ENCODE results near the gene TAGLN3. TPM values are rescaled to one million over a fixed set of nuclear protein-coding genes. Genes with fewer than 3 reads are reported as not detected.

TAGLN3 gene
- polyA plus RNA-seq, 4 donors = 1.4 to 3.5 (median 2.2) TPM

DNA sequence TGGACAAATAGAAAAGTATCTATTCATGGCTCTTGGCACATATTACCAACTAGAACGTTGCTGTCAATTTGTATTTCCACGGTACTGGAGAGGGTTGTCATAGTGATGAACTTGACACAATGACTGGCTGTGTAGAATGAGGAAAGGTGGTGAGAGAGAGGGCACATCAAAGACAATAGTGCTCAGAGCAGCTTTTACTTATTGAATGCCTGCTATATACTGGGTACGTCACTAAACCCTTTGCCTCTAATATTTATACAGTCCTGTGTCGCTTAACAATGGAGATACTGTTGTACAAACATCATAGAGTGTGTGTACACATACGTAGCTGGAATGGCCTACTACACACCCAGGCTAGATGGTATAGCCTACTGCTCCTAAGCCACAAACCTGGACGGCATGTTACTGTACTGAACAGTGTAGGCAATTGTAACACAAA lies 44.1 kb downstream of the TAGLN3 start:
- DNase-seq (ENCODE audit: low read depth in 4 of 4, low spot score in 3 of 4) = no peak

DNA sequence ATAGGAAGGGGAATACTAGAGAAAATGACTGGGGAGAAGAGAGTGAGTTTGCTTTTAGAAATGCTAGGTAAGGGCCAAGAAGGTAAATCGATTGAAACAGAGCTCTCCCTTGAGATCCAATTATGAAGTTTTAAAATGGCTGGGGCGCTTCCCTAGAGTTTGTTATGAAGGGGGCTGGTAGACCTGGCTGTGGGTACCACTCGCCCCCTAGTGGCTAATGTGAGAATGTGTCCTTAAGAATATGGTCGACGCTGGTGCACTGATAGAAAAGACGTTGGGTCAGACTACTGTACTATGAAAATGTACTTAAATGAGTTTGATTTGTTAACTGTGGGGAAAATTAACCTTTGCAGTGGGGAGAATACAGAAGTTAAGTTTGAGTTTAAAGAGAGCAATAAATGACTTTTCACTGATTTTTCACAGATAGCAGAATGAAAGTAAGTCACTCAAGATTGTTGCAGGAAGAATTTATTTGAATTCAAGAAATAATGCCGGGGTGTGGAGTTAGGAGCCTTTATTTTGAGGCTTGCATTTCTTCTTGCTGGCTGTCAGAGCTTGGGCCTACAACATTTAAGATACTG lies 45.0 kb downstream of the TAGLN3 start:
- peak; percentile 31 to 36 (median 32) for DNase-seq (ENCODE audit: low read depth in 4 of 4, low spot score in 3 of 4)

DNA sequence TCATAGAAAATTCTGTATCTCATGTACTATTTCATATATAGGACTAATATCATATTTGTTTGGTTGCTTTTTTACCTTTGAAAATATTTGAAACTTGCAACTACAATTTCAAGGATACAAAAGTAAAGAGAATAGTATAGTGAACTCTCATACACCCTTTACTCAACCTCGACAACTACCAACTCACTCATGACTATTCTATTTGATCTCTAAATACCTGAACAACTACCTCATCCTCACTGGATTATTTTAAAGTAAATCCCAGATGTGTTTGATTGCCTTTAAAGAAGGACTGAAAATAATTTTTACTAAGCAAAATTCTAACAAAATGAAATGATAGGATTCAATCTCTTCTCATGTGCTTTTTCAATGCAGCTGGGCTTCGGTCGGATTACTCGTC lies 47.9 kb downstream of the TAGLN3 start:
- DNase-seq (ENCODE audit: low read depth in 4 of 4, low spot score in 3 of 4) = no peak

DNA sequence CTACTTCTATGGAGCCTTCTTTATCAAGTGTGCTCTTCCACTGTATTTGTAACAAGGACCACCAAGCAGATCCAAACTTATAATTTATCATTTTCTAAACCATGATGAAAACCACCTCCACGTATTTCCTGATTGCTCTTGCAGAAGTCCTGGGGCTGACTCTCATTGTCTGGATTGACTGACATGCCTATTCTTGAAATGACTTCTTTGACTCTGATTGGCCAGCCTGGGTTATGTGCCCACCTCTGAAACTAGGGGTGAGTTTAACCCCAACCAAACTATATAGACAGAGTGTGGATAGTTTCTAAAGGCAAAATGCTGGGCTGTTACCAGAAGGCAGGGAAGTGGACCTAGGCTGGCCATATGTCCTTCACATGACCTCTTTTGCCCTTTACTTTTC lies 48.5 kb downstream of the TAGLN3 start:
- no peak for DNase-seq (ENCODE audit: low read depth in 4 of 4, low spot score in 3 of 4)

DNA sequence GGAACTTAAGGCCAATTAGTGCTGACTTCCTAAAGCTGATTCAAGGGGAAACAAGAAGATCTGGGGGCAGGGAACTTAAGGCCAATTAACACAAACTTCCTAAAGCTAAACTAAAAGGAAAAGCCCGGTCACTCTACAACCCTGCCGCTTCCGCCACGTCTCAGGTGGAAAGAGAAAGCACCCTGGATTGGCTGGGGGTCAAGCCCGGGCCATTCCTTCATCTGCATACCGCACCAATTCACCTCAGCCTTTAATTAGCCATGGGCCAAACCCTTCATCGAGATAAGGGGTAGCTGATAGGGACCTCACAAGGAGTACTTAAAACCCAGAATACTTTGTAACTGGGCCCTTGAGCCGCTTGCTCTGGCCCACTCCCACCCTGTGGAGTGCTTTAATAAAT lies 50.2 kb downstream of the TAGLN3 start:
- DNase-seq (ENCODE audit: low read depth in 4 of 4, low spot score in 3 of 4) = no peak

DNA sequence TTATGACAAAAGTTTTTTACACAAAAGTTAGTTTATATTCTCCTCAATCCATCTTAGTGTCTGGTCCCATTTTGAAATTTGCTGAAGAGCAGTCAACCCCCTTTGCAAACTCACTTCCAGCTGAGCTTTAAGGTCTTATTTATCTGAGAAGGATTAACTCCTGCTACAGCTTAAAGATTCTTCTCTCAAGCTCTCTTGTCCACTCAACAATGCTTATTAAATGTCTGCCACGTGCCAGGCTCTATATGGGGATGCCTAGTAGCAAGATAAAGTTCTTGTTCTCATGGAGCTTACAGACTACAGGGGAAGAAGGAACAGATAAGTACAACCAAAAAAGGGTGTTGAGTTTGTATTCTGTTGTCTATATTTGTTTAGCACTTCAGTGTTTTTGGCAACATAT lies 54.5 kb downstream of the TAGLN3 start:
- DNase-seq (ENCODE audit: low read depth in 4 of 4, low spot score in 3 of 4) = no peak

DNA sequence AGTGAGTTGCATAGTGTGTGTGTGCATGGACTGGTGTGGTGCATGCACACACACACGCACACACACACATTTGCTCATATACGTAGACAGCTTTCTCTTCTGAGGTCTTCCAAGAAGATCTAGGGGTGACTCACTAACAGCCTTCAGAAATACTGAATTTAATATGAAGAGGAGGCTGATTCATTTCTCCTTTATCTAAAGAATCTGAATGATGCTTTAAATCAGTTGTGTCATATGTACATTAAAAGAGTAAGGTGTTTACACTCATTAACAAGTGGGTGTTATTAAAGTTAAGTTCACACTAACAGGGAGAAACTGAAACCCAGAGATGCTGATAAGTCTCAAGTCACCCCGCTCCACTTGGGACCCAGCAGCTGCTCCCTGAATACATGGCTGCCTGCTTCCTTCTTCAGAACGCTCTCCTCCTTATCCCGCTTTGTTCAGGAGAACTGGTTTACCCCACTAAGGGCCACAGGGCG lies 57.8 kb downstream of the TAGLN3 start:
- DNase-seq (ENCODE audit: low read depth in 4 of 4, low spot score in 3 of 4) = no peak

DNA sequence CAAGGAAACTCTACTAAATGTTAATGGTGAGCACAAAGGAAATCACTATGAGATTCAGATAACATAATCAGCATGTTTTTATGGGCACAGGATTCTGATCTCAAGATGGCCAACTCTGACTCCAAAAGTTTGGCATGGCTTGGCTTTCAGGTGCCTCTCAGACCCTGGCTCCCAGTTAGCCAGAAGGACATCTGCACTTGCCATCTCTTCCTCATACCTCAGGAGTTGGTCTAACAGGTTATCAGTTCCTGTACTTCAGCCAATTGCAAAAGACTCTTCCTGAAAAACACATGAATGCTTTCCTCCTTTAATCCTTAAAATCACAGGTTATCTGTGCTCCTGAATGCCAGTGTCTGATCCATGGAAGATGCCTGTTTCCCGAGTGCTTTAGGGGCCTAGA lies 60.8 kb downstream of the TAGLN3 start:
- DNase-seq (ENCODE audit: low read depth in 4 of 4, low spot score in 3 of 4) = no peak

DNA sequence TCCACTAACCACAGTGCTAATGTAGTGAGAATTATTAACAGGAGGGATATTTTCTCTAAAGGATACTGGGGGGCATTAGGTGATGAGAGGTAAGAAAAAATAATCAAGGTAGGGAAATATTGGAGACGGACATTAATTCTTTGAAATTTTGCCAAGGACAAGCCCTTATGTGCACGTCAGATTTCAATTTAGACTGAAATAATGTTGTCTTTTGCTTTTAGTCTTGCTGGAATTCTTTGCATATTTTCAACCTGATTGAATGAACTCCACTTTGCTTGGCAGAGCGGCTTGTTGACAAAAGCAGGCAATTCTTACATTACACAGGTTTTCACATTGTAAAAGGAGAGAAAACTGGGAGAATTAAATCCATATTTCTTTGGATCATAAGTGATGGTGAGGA lies 62.4 kb downstream of the TAGLN3 start:
- no peak for DNase-seq (ENCODE audit: low read depth in 4 of 4, low spot score in 3 of 4)

Other genes with a start within 250 kb of the TAGLN3 start
- 100 to 1,000 TPM in 2 of 4 donors, 10 to 100 TPM in 2; 29.8 to 100 (median 94.9) TPM for gene PHLDB2, start 139.7 kb upstream of the TAGLN3 start, polyA plus RNA-seq (ENCODE audit: insufficient read length in 4 of 4)
- gene ABHD10, start 19.9 kb upstream of the TAGLN3 start, polyA plus RNA-seq (ENCODE audit: insufficient read length in 4 of 4) = 10 to 100 TPM; 38.4 to 56.3 (median 51.3) TPM
- gene TMPRSS7, start 35.8 kb downstream of the TAGLN3 start, polyA plus RNA-seq (ENCODE audit: insufficient read length in 4 of 4) = not detected
- gene C3orf52, start 87.5 kb downstream of the TAGLN3 start, polyA plus RNA-seq (ENCODE audit: insufficient read length in 4 of 4) = 1 to 10 TPM; 6.1 to 8.3 (median 7.4) TPM
- 1 to 10 TPM; 1.6 to 3.5 (median 2.4) TPM for gene GCSAM, start 134.3 kb downstream of the TAGLN3 start, polyA plus RNA-seq (ENCODE audit: insufficient read length in 4 of 4)

Measured in left renal pelvis (tissue), 4 donors.